DMS79 treated with DMSO at 0.1 percent for 48 hours (cell line): ENCODE results near the gene PRLH.
"Not testable (repeated sequence)": the region's sequence is repeated elsewhere in the genome, so short reads cannot be mapped to it uniquely, and the experiment has no call there.

Experiments
- DNase-seq: peaks from one replicate; lab custom pipeline; 2025; lab: John Stamatoyannopoulos, UW

The PRLH gene

DNA sequence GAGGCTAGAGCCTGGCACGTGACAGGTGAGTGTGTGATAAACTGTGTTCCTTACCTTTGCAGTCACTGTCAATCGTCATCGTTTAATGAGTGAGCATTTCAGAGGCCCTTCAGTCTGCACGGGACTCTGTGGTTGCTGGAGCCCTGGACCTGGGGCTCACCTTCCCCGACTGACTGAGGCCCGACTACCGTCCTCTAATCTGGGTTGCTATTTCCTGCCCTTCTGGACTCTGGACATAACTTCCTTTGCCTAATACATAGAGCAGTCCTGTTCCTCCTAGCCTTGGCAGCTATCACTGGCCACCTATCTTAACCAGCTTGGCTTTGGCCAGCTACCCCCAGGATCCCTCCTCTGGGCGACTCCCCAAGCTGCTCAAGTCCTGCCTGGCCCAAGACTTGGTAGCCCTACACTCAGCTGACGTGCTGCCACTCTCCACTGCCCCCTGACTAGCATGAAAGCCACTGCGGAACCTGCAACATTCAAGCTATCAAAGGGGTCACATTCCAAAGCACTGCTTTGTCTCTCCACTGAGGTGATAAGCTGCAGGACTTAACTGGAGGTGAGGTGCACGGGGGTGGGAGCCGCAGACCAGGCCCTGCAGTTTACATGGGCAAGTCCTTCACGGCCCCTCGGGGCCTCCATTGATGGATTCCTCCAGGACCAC is 35.2 kb downstream of the PRLH start:
- no peak for DNase-seq

GRCh38 chr2:237602409-237602808 is 36.0 kb downstream of the PRLH start:
- no peak for DNase-seq

GRCh38 chr2:237603049-237603717 is 36.8 kb downstream of the PRLH start:
- DNase-seq: no peak

DNA sequence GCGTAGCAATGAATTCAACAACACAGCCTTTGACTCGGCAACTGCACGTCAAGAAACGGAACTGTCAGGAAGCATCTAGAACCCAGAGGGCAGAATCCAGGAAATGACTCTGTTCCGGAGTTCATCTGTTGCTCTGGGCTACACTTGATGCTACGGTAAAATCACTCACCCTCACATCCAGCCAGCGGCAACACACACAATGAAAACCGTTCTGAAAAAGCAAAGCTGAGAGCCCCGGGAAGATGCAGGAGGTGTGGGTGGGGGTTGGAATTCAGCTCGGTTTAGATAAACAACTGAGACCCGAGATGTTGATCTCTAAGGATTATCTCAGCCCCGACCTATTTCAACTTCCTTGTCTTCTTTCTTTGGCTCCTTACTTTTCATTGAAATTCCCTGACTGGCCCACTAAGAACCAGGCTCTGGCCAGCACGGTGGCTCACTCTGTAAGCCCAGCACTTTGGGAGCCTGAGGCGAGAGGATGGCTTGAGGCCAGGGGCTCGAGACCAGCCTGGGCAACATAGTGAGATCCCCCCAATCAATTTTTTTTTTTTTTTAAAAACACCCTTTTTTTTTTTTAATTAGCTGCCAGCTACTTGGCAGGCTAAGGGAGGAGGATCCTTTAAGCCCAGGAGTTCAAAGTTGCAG is 37.5 kb downstream of the PRLH start:
- no peak for DNase-seq

DNA sequence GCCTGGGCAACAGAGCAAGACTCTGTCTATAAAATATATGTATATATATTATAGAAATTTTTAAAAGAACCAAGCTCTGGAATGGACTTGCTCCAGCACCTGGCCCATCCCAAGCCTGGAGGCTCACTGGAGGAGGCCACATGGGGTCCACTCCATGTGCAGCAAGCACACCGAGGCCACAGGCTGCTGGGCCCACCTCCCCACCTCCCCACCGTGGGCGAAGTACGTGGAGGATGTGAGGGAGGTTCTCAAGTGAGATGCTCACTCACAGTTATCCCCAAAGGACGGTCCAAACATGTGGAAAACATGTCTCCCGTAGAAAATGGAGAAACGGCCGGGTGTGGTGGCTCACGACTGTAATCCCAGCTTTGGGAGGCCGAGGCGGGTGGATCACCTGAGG is 38.0 kb downstream of the PRLH start:
- no peak for DNase-seq

DNA sequence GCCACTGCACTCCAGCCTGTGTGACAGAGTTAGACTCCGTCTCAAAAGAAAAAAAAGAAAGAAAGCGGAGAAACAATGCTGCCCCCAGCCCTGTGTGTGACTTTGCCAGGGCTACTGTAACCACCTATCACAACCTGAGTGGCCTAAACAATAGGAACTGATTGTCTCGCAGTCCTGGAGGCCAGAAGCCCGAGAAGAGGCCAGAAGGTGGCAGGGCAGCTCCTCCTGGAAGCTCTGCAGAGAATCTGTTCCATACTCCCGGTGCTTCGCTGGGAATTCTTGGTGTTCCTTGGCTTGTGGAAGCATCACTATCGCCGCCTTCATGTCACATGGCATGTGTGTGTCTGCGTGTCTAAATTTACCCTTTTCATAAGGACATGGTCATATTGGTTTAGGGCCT is 38.6 kb downstream of the PRLH start:
- DNase-seq: no peak

- not testable (repeated sequence) for DNase-seq
These were observed 40.1 kb downstream of the PRLH start for GRCh38 chr2:237606522-237606921.

- DNase-seq: no peak
These were observed 46.4 kb downstream of the PRLH start for GRCh38 chr2:237612527-237613357.

DNA sequence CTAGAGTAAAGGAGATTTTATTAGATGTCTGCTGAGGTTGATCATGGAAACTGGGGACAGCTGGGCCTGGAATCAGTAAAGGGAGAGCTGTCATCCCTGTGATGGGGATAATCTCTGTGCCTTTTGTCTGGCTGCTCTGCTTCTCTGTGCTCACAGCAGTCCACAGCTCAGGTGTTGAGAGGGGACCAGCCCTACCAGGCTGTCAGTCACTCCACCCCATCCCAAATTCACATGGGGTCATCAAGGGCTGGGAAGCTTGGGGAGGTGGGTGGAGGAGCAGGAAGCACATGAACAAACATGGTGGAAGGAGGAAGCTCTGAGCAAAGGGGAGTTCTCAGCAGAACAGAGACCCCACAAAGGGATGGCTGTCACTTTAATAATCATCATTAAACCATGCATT is 47.3 kb downstream of the PRLH start:
- no peak for DNase-seq

DNA sequence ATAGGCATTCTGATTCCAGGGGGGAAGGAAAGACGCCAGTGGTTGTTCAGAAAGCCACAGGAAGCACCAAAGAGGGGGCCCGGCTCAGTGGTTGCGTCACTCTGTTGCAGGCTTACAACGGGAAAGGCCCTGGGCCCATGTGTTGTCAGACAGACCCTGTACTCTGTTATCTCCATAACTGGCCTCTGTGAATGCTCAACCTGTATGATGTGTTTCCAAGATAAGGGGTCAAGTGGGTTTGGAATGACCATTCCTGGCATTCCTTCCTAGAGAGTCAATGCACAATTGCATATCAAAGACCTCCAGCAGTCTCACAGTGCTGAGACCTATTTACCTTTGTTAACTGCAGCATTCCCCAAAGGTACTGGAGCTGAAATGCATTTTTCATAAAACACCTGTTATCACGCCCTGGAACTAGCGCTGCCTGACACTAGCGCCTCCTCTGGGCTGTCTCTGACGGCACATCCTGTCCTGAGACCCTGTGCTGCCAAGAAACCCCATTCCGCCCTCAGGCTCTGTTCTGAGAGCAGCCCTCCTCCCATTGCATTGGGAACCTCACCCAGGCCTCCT is 47.9 kb downstream of the PRLH start:
- no peak for DNase-seq

DNA sequence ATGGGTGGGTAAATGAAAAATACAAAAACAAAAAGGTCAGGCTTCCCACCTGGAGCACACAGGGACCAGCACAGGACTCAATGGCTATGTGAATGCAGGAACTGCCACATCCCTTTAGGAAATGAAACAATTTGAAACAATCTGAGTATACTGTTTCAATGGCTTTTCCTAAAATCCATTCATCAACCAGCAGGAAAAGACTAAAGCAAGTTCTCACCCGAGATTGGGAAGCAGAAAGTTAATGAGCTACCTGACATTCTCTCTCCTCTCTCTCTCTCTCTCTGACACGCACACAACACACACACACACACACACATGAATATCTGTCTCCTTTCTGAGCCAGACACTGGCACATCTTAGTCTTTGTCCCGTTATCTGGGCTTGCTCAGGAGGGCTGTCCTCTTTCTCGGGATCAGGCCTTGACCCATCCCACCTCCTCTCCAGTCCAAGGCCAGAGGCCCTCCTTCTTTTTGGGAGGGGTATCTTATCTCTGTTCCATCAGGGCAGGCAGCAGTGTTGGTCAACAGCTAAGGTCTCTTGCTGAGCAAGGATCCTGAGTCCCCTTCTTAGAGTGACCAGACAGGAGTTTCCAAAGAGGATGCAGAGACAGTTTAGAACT is 49.4 kb downstream of the PRLH start:
- no peak for DNase-seq

DNA sequence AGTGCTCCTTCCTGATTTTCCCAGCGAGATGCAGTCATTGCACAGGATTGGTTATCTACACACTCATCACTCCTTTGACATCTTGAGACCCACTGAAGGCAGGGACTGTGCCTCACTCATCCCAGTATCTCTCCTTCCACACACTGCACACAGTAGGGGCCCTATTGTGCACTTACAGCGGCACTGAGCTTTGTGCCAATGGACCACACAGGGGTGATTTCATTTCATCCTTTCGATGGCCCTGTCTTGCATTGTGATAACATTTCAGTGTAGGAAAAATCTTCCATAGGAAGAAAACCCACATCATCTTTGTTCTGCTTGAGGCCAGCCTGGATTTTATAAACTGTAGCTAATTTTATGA is 50.0 kb downstream of the PRLH start:
- no peak for DNase-seq
